Type B pancreatic cell (in vitro differentiated cells): Measurements from ENCODE around the gene ZNF652. TPM values are rescaled to one million over a fixed set of nuclear protein-coding genes. Genes with fewer than 3 reads are reported as not detected.

Source experiments
- DNase-seq: peaks from one replicate; pipeline ENCODE4 v3.0.0; 2021; ENCODE audit warnings: mixed read lengths; ENCODE audit not compliant: unreplicated experiment; ENCODE audit errors: extremely low spot score
- H3K27ac Mint-ChIP-seq: 2 replicates; pipeline ENCODE4 v1.8.0; 2021; ENCODE audit warnings: mild to moderate bottlenecking, mixed read lengths
- H3K27me3 Mint-ChIP-seq: 2 replicates; pipeline ENCODE4 v1.8.0; 2021; ENCODE audit warnings: mixed read lengths
- H3K36me3 Mint-ChIP-seq: 2 replicates; pipeline ENCODE4 v1.8.0; 2021; ENCODE audit warnings: mixed read lengths
- H3K4me1 Mint-ChIP-seq: one replicate; pipeline ENCODE4 v1.8.0; 2021; ENCODE audit warnings: mixed read lengths; ENCODE audit not compliant: unreplicated experiment
- H3K4me3 Mint-ChIP-seq: 2 replicates; pipeline ENCODE4 v1.8.0; 2021; ENCODE audit warnings: mild to moderate bottlenecking, mixed read lengths
- H3K9me3 Mint-ChIP-seq: 2 replicates; pipeline ENCODE4 v1.8.0; 2021; ENCODE audit warnings: mixed read lengths
- total RNA-seq: library from RNA; stranded (reverse); gene quantifications from 2 replicates; pipeline ENCODE4 v1.2.1, GENCODE V29; 2021; ENCODE audit warnings: low replicate concordance
- TF ChIP-seq, protein P1 (sequence below): fragments of 200-600 bp; sonication (generic); conservative IDR thresholded peaks from 2 replicates; pipeline ENCODE4 v1.5.0; 2021; ENCODE audit warnings: antibody characterized with exemption, mild to moderate bottlenecking

Gene ZNF652
- total RNA-seq, 1 donor from 2014 or later = 39.6 TPM

DNA sequence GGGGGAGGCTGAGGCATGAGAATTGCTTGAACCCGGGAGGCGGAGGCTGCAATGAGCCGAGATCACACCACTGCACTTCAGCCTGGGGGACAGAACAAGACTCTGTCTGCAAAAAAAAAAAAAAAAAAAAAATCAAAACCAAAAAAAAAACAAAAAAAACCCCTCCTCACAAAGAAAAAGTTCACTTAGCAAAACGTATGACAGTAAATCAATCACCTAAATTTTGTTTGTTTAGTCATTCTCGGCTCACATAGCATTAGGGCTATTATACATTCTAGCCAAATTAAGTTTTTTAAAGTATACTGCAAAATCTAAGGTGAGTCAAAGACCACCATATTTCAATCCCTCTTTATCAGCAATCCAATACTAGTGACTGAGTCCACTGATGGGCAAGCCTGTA, 5.7 kb downstream of the ZNF652 start:
- no peak overlapping the region for H3K27ac Mint-ChIP-seq
- TF ChIP-seq, protein P1, sequence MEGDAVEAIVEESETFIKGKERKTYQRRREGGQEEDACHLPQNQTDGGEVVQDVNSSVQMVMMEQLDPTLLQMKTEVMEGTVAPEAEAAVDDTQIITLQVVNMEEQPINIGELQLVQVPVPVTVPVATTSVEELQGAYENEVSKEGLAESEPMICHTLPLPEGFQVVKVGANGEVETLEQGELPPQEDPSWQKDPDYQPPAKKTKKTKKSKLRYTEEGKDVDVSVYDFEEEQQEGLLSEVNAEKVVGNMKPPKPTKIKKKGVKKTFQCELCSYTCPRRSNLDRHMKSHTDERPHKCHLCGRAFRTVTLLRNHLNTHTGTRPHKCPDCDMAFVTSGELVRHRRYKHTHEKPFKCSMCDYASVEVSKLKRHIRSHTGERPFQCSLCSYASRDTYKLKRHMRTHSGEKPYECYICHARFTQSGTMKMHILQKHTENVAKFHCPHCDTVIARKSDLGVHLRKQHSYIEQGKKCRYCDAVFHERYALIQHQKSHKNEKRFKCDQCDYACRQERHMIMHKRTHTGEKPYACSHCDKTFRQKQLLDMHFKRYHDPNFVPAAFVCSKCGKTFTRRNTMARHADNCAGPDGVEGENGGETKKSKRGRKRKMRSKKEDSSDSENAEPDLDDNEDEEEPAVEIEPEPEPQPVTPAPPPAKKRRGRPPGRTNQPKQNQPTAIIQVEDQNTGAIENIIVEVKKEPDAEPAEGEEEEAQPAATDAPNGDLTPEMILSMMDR = no peak
- H3K9me3 Mint-ChIP-seq = no peaks in the 10 kb centered on the region
- H3K27me3 Mint-ChIP-seq = no peaks in the 10 kb centered on the region
- DNase-seq = no peak
- peaks cover 8% of the 10 kb centered on the region for H3K36me3 Mint-ChIP-seq
- no peak overlapping the region for H3K4me3 Mint-ChIP-seq
- H3K4me1 Mint-ChIP-seq = peaks cover 31% of the 10 kb centered on the region

DNA sequence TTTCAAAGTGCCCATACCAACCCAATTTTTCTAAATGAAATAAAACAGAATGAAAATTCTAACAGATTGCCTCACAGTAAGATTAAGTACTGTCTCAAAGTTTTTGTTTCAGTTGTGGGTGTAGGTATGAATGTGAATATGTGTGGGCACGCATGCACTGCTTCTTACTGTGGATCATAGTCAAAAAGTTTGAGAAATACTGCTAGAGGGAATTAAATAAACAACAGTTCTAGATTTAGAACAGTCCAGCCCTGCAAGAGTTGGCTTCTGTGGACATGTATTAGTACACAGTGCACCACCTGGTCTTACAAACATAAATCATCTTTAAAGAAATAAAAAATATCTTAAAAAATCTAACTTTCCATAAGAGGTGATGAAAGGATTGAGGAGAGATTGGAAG, 8.4 kb downstream of the ZNF652 start:
- Mint-ChIP-seq H3K27me3 (no peaks in the 10 kb centered on the region), H3K27ac (no peak overlapping the region), H3K36me3 (peaks cover 12% of the 10 kb centered on the region), H3K9me3 (no peaks in the 10 kb centered on the region), H3K4me1 (peaks cover 14% of the 10 kb centered on the region), H3K4me3 (no peak overlapping the region)
- no peak for DNase-seq
- TF ChIP-seq, protein P1 = no peak

DNA sequence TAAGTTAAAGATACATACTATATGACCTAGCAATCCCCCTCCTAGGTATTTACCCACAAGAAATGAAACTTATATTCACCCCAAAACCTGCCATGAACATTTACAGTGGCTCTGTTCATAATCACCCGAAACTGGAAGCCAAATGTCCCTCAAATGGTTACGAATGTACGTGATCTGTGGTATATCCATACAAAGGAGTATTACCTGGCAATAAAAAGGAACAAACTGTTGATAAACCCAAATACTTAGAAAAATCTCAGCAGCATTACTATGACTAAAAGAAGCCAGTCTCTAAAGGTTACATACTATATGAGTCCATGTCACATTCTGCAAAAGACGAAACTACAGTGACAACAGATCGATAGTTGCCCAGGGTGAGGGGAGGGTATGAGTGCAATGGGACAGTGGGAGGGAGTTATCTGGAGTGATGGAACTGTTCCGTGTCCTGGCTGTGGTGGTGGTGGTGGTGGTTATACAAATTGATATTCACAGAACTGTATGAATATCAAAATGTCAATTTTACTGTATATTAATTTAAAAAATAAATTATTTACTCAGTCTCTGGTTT, 9.4 kb downstream of the ZNF652 start:
- Mint-ChIP-seq H3K27ac (no peak overlapping the region), H3K9me3 (no peaks in the 10 kb centered on the region), H3K36me3 (peaks cover 12% of the 10 kb centered on the region), H3K4me1 (peaks cover 6% of the 10 kb centered on the region), H3K27me3 (no peaks in the 10 kb centered on the region), H3K4me3 (no peak overlapping the region)
- TF ChIP-seq, protein P1 = no peak
- DNase-seq = no peak

DNA sequence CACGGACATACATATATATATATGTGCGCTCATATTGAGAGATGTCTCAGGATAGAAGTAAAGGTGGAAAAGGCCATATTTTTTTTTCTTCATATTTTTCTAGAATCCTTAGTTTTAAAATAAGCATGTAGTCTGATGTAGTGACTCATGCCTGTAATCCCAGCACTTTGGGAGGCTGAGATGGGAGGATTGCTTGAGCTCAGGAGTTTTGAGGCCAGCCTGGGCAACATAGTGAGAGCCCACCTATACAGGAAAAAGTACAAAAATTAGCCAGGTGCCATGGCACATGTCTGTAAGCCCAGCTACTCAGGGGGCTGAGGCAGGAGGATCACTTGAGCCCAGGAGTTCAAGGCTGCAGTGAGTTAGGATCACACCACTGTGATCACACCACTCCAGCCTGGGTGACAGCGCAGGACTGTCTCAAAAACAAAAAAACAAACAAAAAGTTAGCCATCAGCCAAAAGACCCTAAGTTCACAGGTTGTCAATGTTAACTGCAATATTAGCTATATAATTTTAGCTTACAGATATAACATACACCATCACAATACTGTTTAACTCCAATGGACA, 10.4 kb downstream of the ZNF652 start:
- H3K9me3 Mint-ChIP-seq = no peaks in the 10 kb centered on the region
- peaks cover 12% of the 10 kb centered on the region for H3K36me3 Mint-ChIP-seq

DNA sequence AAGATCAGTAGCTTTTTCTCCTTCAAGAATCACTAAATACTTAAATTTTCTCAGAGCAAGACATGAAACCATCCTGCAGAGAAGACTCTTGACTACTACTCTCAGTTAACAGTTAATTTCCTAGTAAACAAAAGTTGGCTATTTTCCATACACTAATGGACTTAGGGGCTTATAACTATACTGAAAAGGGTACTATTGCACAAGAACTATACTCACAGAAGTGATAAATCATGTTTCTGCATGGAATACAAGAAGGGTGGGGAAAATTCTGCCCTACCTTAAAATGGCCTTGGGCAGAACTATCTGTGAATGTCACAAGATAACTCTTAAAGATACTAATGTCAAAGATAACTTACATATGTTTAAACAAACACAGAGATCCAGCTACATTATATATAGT, 12.5 kb downstream of the ZNF652 start:
- H3K4me1 Mint-ChIP-seq = peaks cover 6% of the 10 kb centered on the region
- DNase-seq = no peak
- peak overlapping the region; percentile 62 for H3K27ac Mint-ChIP-seq
- no peak overlapping the region for H3K4me3 Mint-ChIP-seq
- H3K27me3 Mint-ChIP-seq = no peaks in the 10 kb centered on the region
- H3K9me3 Mint-ChIP-seq = no peaks in the 10 kb centered on the region
- TF ChIP-seq, protein P1 = no peak
- H3K36me3 Mint-ChIP-seq = peaks cover 9% of the 10 kb centered on the region

More for the DNA sequence above, 10.4 kb downstream of the ZNF652 start:
- TF ChIP-seq, protein P1 = no peak
- DNase-seq = no peak
- Mint-ChIP-seq H3K27me3 (no peaks in the 10 kb centered on the region), H3K4me1 (peaks cover 6% of the 10 kb centered on the region), H3K4me3 (no peak overlapping the region), H3K27ac (no peak overlapping the region)
